ENCODE measurements around the gene MAPK8IP2. TPM values are rescaled to one million over a fixed set of nuclear protein-coding genes. Genes with fewer than 3 reads are reported as not detected.

The MAPK8IP2 gene
- total and polyA plus RNA-seq, 2 of the 13 experiments (the other 11 are each of a cell fraction or from before 2014, with no cell fraction given): 1.3 to 2.6 TPM

DNA sequence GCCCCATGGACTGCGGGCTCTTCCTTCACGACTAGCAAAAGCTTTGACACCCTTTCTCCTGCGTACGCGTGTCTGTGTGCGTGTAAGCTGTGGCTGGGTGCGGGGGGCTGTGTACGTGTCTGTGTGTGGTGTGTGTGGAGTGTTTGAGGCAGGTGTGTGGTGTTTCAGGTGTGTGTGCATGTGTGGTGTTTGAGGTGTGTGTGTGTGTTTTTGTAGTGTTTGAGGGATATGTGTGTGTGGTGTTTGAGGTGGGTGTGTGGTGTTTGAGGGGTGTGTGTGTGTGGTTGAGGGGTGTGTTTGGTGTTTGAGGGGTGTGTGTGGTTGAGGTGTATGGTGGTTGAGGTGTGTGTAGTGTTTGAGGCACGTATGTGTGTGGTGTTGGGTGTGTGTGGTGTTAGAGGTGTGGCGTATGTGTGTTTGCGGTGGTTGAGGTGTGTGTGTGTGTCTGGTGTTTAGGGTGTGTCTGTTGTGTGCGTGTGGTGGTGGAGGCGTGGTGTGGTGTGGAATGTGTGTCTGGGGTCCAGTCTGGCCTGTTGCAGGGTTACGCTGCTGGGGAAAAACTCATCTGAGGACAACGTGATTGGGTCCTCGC lies 28.0 kb downstream of the MAPK8IP2 start:
- ChIA-PET CTCF (ENCODE audit: low intra/inter-chr PET ratio, low total read pairs) (interaction anchor here (1.9 to 2.7 kb wide), 2 partner anchors 13 to 63 kb away, joined by 14 to 16 read pairs; no protein-coding TSS in a partner anchor), POLR2A (interaction anchor here (1.0 to 4.2 kb wide), 7 partner anchors 12 to 129 kb away, joined by 3 to 56 read pairs (median 4); partner anchors contain the start of gene SCO2)
- 21% methylated on average over 16 of the region's 16 CpGs for WGBS (ENCODE audit: low lambda C conversion rate)
- no peaks in the 10 kb centered on the region for H4K20me1 ChIP-seq (ENCODE audit: insufficient read depth, low read length)
- H3K9me3 ChIP-seq (ENCODE audit: low read length): no peaks in the 10 kb centered on the region
- BruUV-seq (replicated peaks): no TSS peak
- peak overlapping the region; percentile 79 for H3K9ac ChIP-seq (ENCODE audit: insufficient read depth, low read depth, low read length)
- no peak for DNase-seq (ENCODE audit: low spot score)
- intact Hi-C loops (cut with micrococcal nuclease; ENCODE audit: unreplicated experiment): loop anchor here (1.0 to 2.0 kb wide), 2 partner anchors 14 to 62 kb away; no protein-coding TSS in a partner anchor
- ATAC-seq: no peak
- peak overlapping the region; percentile 59 to 88 (median 72) for H3K4me3 ChIP-seq (replicated peaks in 1 of 3; ENCODE audit: insufficient read depth in 1 of 3, low read depth in 2 of 3, low read length in 3 of 3)
- peaks cover 35% of the 10 kb centered on the region for H3K4me1 ChIP-seq (ENCODE audit: insufficient read depth, low read length)
- in situ Hi-C loops (cut with HindIII; ENCODE audit: extremely low pct_ligation_motif_present, low pct_unique_long_range_greater_than_20kb): loop anchor here (5.0 kb wide), 1 partner anchor 69 kb away; no protein-coding TSS in a partner anchor
- peaks cover 4% of the 10 kb centered on the region for H3K79me2 ChIP-seq (ENCODE audit: insufficient read depth, low read length)
- no peaks in the 10 kb centered on the region; a peak in 1 of 5 replicates for H3K27me3 ChIP-seq (ENCODE audit: control insufficient read depth in 1 of 2, insufficient read depth in 2 of 2, low read length in 2 of 2)
- no peaks in the 10 kb centered on the region for H3K36me3 ChIP-seq (replicated peaks in 1 of 2; ENCODE audit: control insufficient read depth in 1 of 2, insufficient read depth in 2 of 2, low read length in 2 of 2)
- no peak overlapping the region for H2AFZ ChIP-seq (ENCODE audit: low read length)
- no peak for FAIRE-seq
- H3K27ac ChIP-seq (ENCODE audit: extremely low read length, insufficient read depth, low read length): peak overlapping the region; percentile 79
- peak overlapping the region; percentile 92 for H3K4me2 ChIP-seq (ENCODE audit: low read depth, low read length)
- no peak for TF ChIP-seq NR3C1 (CRISPR knock-in tag; IDR thresholded peaks at IDR 0.05)
- peak; percentile 55; the same call in 1 of the 2 replicates for TF ChIP-seq HOXA9 (CRISPR knock-in tag; IDR thresholded peaks at IDR 0.05; ENCODE audit: borderline replicate concordance)
- TF ChIP-seq, protein P1, sequence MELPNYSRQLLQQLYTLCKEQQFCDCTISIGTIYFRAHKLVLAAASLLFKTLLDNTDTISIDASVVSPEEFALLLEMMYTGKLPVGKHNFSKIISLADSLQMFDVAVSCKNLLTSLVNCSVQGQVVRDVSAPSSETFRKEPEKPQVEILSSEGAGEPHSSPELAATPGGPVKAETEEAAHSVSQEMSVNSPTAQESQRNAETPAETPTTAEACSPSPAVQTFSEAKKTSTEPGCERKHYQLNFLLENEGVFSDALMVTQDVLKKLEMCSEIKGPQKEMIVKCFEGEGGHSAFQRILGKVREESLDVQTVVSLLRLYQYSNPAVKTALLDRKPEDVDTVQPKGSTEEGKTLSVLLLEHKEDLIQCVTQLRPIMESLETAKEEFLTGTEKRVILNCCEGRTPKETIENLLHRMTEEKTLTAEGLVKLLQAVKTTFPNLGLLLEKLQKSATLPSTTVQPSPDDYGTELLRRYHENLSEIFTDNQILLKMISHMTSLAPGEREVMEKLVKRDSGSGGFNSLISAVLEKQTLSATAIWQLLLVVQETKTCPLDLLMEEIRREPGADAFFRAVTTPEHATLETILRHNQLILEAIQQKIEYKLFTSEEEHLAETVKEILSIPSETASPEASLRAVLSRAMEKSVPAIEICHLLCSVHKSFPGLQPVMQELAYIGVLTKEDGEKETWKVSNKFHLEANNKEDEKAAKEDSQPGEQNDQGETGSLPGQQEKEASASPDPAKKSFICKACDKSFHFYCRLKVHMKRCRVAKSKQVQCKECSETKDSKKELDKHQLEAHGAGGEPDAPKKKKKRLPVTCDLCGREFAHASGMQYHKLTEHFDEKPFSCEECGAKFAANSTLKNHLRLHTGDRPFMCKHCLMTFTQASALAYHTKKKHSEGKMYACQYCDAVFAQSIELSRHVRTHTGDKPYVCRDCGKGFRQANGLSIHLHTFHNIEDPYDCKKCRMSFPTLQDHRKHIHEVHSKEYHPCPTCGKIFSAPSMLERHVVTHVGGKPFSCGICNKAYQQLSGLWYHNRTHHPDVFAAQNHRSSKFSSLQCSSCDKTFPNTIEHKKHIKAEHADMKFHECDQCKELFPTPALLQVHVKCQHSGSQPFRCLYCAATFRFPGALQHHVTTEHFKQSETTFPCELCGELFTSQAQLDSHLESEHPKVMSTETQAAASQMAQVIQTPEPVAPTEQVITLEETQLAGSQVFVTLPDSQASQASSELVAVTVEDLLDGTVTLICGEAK (IDR thresholded peaks at IDR 0.05): no peak
- TF ChIP-seq, protein P1 (CRISPR knock-in tag; IDR thresholded peaks at IDR 0.05): no peak
- no peak for TF ChIP-seq ETV5 (CRISPR knock-in tag; IDR thresholded peaks at IDR 0.05; ENCODE audit: borderline replicate concordance)
- TF ChIP-seq CC2D1A (CRISPR knock-in tag; IDR thresholded peaks at IDR 0.05): no peak
- TF ChIP-seq, protein P2, sequence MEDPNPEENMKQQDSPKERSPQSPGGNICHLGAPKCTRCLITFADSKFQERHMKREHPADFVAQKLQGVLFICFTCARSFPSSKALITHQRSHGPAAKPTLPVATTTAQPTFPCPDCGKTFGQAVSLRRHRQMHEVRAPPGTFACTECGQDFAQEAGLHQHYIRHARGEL (CRISPR knock-in tag; IDR thresholded peaks at IDR 0.05): no peak
- TF ChIP-seq, protein P3, sequence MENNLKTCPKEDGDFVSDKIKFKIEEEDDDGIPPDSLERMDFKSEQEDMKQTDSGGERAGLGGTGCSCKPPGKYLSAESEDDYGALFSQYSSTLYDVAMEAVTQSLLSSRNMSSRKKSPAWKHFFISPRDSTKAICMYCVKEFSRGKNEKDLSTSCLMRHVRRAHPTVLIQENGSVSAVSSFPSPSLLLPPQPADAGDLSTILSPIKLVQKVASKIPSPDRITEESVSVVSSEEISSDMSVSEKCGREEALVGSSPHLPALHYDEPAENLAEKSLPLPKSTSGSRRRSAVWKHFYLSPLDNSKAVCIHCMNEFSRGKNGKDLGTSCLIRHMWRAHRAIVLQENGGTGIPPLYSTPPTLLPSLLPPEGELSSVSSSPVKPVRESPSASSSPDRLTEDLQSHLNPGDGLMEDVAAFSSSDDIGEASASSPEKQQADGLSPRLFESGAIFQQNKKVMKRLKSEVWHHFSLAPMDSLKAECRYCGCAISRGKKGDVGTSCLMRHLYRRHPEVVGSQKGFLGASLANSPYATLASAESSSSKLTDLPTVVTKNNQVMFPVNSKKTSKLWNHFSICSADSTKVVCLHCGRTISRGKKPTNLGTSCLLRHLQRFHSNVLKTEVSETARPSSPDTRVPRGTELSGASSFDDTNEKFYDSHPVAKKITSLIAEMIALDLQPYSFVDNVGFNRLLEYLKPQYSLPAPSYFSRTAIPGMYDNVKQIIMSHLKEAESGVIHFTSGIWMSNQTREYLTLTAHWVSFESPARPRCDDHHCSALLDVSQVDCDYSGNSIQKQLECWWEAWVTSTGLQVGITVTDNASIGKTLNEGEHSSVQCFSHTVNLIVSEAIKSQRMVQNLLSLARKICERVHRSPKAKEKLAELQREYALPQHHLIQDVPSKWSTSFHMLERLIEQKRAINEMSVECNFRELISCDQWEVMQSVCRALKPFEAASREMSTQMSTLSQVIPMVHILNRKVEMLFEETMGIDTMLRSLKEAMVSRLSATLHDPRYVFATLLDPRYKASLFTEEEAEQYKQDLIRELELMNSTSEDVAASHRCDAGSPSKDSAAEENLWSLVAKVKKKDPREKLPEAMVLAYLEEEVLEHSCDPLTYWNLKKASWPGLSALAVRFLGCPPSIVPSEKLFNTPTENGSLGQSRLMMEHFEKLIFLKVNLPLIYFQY (CRISPR knock-in tag; IDR thresholded peaks at IDR 0.05; ENCODE audit: borderline replicate concordance): no peak
- no peak for TF ChIP-seq MAF1 (CRISPR knock-in tag; IDR thresholded peaks at IDR 0.05; ENCODE audit: borderline replicate concordance)
